B cell (primary cell): ENCODE measurements around the gene HAP1. TPM values are rescaled to one million over a fixed set of nuclear protein-coding genes. Genes with fewer than 3 reads are reported as not detected.

Experiments
- ATAC-seq: fragments of 200-7000 bp; cut with Tn5 transposase; one replicate; pipeline ENCODE4 v1.10.0; 2021; ENCODE audit warnings: low read depth, mild to moderate bottlenecking, moderate number of reproducible peaks, moderate library complexity
- CTCF ChIA-PET: fragments of 350-600 bp; sonication (Branson Sonifier 250); formaldehyde crosslinking; loops from one replicate; lab custom pipeline; 2021; ENCODE audit warnings: antibody characterized with exemption, inconsistent platforms; lab: Charles Lee
- POLR2A ChIA-PET: fragments of 350-600 bp; sonication (Branson Sonifier 250); formaldehyde crosslinking; loops from one replicate; lab custom pipeline; 2021; ENCODE audit warnings: antibody characterized with exemption; lab: Charles Lee
- DNase-seq: peaks from one replicate; pipeline ENCODE4 v3.0.0; 2013
- H2AFZ ChIP-seq: 2 replicates; pipeline ENCODE4 v1.6.1; 2012; ENCODE audit warnings: mild to moderate bottlenecking, low read depth, low read length; ENCODE audit not compliant: insufficient read depth, poor library complexity, severe bottlenecking
- H3K27ac ChIP-seq, 2 donors: 1 replicate in 1 of 2; 2 replicates in 1 of 2; pipeline ENCODE4 v1.5.1; 2012 to 2013; ENCODE audit warnings: low read length in 2 of 2, mild to moderate bottlenecking in 2 of 2, moderate library complexity in 1 of 2
- H3K27me3 ChIP-seq, 4 experiments: fragments of 200-600 bp in 1 of 4; sonication (generic) in 1 of 4; replicated peaks in 1 of 4; 1 replicate in 2 of 4; 2 replicates in 2 of 4; pipeline versions ENCODE4 v1.6.1 to v1.7.0; 2013 to 2016; ENCODE audit warnings: low read length in 3 of 4, mild to moderate bottlenecking in 2 of 4, mixed read lengths in 1 of 4, moderate library complexity in 1 of 4; ENCODE audit not compliant: insufficient read depth in 4 of 4, control insufficient read depth in 3 of 4; ENCODE audit errors: control extremely low read depth in 1 of 4
- H3K36me3 ChIP-seq, 2 experiments: replicated peaks in 1 of 2; 1 replicate in 1 of 2; 2 replicates in 1 of 2; pipeline versions ENCODE4 v1.6.1 to v1.7.1; 2013; ENCODE audit warnings: low read length in 1 of 2; ENCODE audit not compliant: insufficient read depth in 2 of 2, control insufficient read depth in 1 of 2; ENCODE audit errors: control extremely low read depth in 1 of 2, extremely low read depth in 1 of 2
- H3K4me1 ChIP-seq, 2 donors: fragments of 200-600 bp in 1 of 2; sonication (generic) in 1 of 2; 1 replicate in 1 of 2; 2 replicates in 1 of 2; pipeline versions ENCODE4 v1.5.1 to v1.6.1; 2013 to 2017; ENCODE audit warnings: low read length in 2 of 2; ENCODE audit not compliant: control insufficient read depth in 2 of 2, insufficient read depth in 2 of 2
- H3K4me2 ChIP-seq: replicated peaks from 2 replicates; pipeline ENCODE3; 2012; ENCODE audit warnings: mild to moderate bottlenecking, low read depth, low read length; ENCODE audit not compliant: poor library complexity, severe bottlenecking
- H3K4me3 ChIP-seq, 5 experiments: fragments of 200-600 bp in 1 of 5; sonication (generic) in 1 of 5; 1 replicate in 3 of 5; 2 replicates in 2 of 5; pipeline versions ENCODE4 v1.5.1 to v1.7.0; 2011 to 2016; ENCODE audit warnings: low read length in 4 of 5, mild to moderate bottlenecking in 4 of 5, low read depth in 2 of 5, control low read depth in 1 of 5, moderate library complexity in 1 of 5; ENCODE audit not compliant: insufficient read depth in 1 of 5; ENCODE audit errors: control extremely low read depth in 1 of 5, extremely low read depth in 1 of 5
- H3K79me2 ChIP-seq: fragments of 200-600 bp; sonication (generic); one replicate; pipeline ENCODE4 v1.6.0; 2016; ENCODE audit warnings: low read length; ENCODE audit not compliant: control insufficient read depth, insufficient read depth
- H3K9ac ChIP-seq: fragments of 200-600 bp; sonication (generic); 2 replicates; pipeline ENCODE4 v1.6.1; 2017; ENCODE audit warnings: mild to moderate bottlenecking, low read length, moderate library complexity
- H3K9me3 ChIP-seq, 3 donors: one replicate each; pipeline versions ENCODE4 v1.6.1 to v1.7.1; 2013; ENCODE audit warnings: low read length in 2 of 3; ENCODE audit not compliant: control insufficient read depth in 2 of 3, insufficient read depth in 1 of 3; ENCODE audit errors: control extremely low read depth in 1 of 3
- H4K20me1 ChIP-seq: 2 replicates; pipeline ENCODE4 v1.6.0; 2012; ENCODE audit warnings: mild to moderate bottlenecking, low read length; ENCODE audit not compliant: insufficient read depth, control insufficient read depth, poor library complexity, severe bottlenecking
- H3K27ac Mint-ChIP-seq: one replicate; pipeline ENCODE4 v1.8.0; 2021; ENCODE audit warnings: mixed read lengths
- H3K27me3 Mint-ChIP-seq: one replicate; pipeline ENCODE4 v1.8.0; 2021; ENCODE audit warnings: mixed read lengths
- H3K4me1 Mint-ChIP-seq: one replicate; pipeline ENCODE4 v1.8.0; 2021; ENCODE audit warnings: mixed read lengths
- H3K4me3 Mint-ChIP-seq: one replicate; pipeline ENCODE4 v1.8.0; 2021; ENCODE audit warnings: mixed read lengths
- H3K9me3 Mint-ChIP-seq: one replicate; pipeline ENCODE4 v1.8.0; 2022; ENCODE audit warnings: mixed read lengths; ENCODE audit not compliant: insufficient read depth
- CTCF ChIP-seq: fragments of 200-600 bp; IDR thresholded peaks from one replicate; pipeline ENCODE4 v1.8.0; 2022; ENCODE audit warnings: antibody characterized with exemption, mild to moderate bottlenecking
- EZH2 ChIP-seq: IDR thresholded peaks from 2 replicates; pipeline ENCODE4 v1.6.1; 2012; ENCODE audit warnings: borderline replicate concordance, low read depth, mild to moderate bottlenecking, moderate library complexity, low read length; ENCODE audit not compliant: insufficient read depth, poor library complexity, severe bottlenecking
- WGBS: methylation state at CpG from one replicate; pipeline ENCODE4 v1.1.5; 2013; ENCODE audit warnings: missing lambda C conversion rate; ENCODE audit not compliant: insufficient coverage; 5-methylcytosine and 5-hydroxymethylcytosine counted together
- intact Hi-C: fragments of 100-400 bp; cut with micrococcal nuclease; formaldehyde crosslinking; loops from one replicate; pipeline ENCODE4 v1.10.0; 2022
- polyA plus RNA-seq: library from polyadenylated mRNA; depleted of rRNA; stranded (reverse); fragments of >200 nt; gene quantifications from 2 replicates; pipeline ENCODE4 v1.2.3, GENCODE V29; 2012
- total RNA-seq, 2 donors: library from RNA; stranded (reverse); fragments of 120-200 nt in 1 of 2; gene quantifications; 1 replicate in 1 of 2; 2 replicates in 1 of 2; pipeline versions ENCODE4 v1.2.3 to v1.2.4, GENCODE V29; 2013 to 2022

The HAP1 gene
- total and polyA plus RNA-seq, 2 donors (not counting 1 experiment from before 2014, with no cell fraction given): 0.03 to 0.37 TPM

GRCh38 chr17:41691031-41691777, 43.2 kb downstream of the HAP1 start:
- peaks cover 46% of the 10 kb centered on the region for H4K20me1 ChIP-seq
- H3K4me2 ChIP-seq: no peak overlapping the region
- H3K27ac ChIP-seq: peak overlapping the region; percentile 99
- H3K27ac Mint-ChIP-seq: peak overlapping the region; percentile 46
- H3K79me2 ChIP-seq: peaks cover 18% of the 10 kb centered on the region
- peak; percentile 58 for DNase-seq
- intact Hi-C loops: no loop called here
- CTCF ChIA-PET: interaction anchor here (0.5 to 9.2 kb wide), 5 partner anchors 13 to 1276 kb away, joined by 3 to 212 read pairs (median 8); partner anchors contain the start of gene P3H4
- no peaks in the 10 kb centered on the region for H3K9me3 Mint-ChIP-seq
- peak overlapping the region; percentile 96 for H3K4me3 Mint-ChIP-seq
- peaks cover 6 to 59% of the 10 kb centered on the region in 2 experiments for H3K36me3 ChIP-seq
- H3K9ac ChIP-seq: no peak overlapping the region
- no peaks in the 10 kb centered on the region for H3K27me3 Mint-ChIP-seq
- no peak for ATAC-seq
- WGBS: 88% methylated on average over 4 of the region's 10 CpGs
- POLR2A ChIA-PET: interaction anchor here (0.6 to 4.9 kb wide), 4 partner anchors 13 to 936 kb away, joined by 3 to 122 read pairs (median 62); no protein-coding TSS in a partner anchor
- H3K9me3 ChIP-seq: no peaks in the 10 kb centered on the region
- no peak for TF ChIP-seq EZH2
- TF ChIP-seq CTCF: no peak
- H3K4me1 ChIP-seq: peaks cover 22 to 30% of the 10 kb centered on the region in 2 donors
- peaks cover 45% of the 10 kb centered on the region for H3K4me1 Mint-ChIP-seq
- H3K27me3 ChIP-seq: no peaks in the 10 kb centered on the region
- H2AFZ ChIP-seq: no peak overlapping the region
- H3K4me3 ChIP-seq: no peak overlapping the region

- CTCF ChIA-PET: interaction anchor here (0.5 to 9.2 kb wide), 8 partner anchors 12 to 1490 kb away, joined by 3 to 212 read pairs (median 6); partner anchors contain the start of gene P3H4
- Histone ChIP-seq H3K9ac (peak overlapping the region; percentile 99), H3K79me2 (peaks cover 18% of the 10 kb centered on the region), H3K27me3 (no peaks in the 10 kb centered on the region), H3K4me1 (peaks cover 22 to 27% of the 10 kb centered on the region in 2 donors), H4K20me1 (peaks cover 46% of the 10 kb centered on the region), H3K4me3 (peak overlapping the region in 1 of 5 experiments; percentile 81), H2AFZ (no peak overlapping the region), H3K36me3 (peaks cover 6 to 59% of the 10 kb centered on the region in 2 experiments), H3K9me3 (no peaks in the 10 kb centered on the region), H3K4me2 (peak overlapping the region; percentile 88), H3K27ac (peak overlapping the region; percentile 99)
- intact Hi-C loops: no loop called here
- peak overlapping the region; percentile 96 for H3K4me3 Mint-ChIP-seq
- H3K27ac Mint-ChIP-seq: peak overlapping the region; percentile 63
- no peak for ATAC-seq
- no CpG with 5 or more reads among the region's 2 CpGs for WGBS
- H3K9me3 Mint-ChIP-seq: no peaks in the 10 kb centered on the region
- no peaks in the 10 kb centered on the region for H3K27me3 Mint-ChIP-seq
- POLR2A ChIA-PET: interaction anchor here (1.1 to 4.9 kb wide), 4 partner anchors 12 to 25 kb away, joined by 3 to 122 read pairs (median 62); no protein-coding TSS in a partner anchor
- DNase-seq: peak; percentile 42
- peaks cover 41% of the 10 kb centered on the region for H3K4me1 Mint-ChIP-seq
- TF ChIP-seq CTCF (no peak), EZH2 (no peak)
These were observed 43.9 kb downstream of the HAP1 start for GRCh38 chr17:41690497-41690896.
